ENCODE data around the gene SLC35F3.
"Not testable (repeated sequence)": the region's sequence is repeated elsewhere in the genome, so short reads cannot be mapped to it uniquely, and the experiment has no call there.

Gene SLC35F3

GRCh38 chr1:234300096-234300495 lies 395.6 kb downstream of the SLC35F3 start:
- no peak for DNase-seq

GRCh38 chr1:234301663-234302062 lies 397.2 kb downstream of the SLC35F3 start:
- not testable (repeated sequence) for DNase-seq

GRCh38 chr1:234302354-234302962 lies 398.0 kb downstream of the SLC35F3 start:
- no peak for DNase-seq

- no peak for DNase-seq
Observed at GRCh38 chr1:234303231-234303630, 398.8 kb downstream of the SLC35F3 start.

GRCh38 chr1:234307726-234308125 lies 403.2 kb downstream of the SLC35F3 start:
- no peak for DNase-seq

GRCh38 chr1:234309243-234309597 lies 404.7 kb downstream of the SLC35F3 start:
- no peak for DNase-seq

GRCh38 chr1:234309598-234310459 lies 405.4 kb downstream of the SLC35F3 start:
- DNase-seq = peak; percentile 81

- no peak for DNase-seq
Observed at GRCh38 chr1:234310460-234310817, 406.0 kb downstream of the SLC35F3 start.

GRCh38 chr1:234311414-234311813 lies 406.9 kb downstream of the SLC35F3 start:
- DNase-seq = no peak

GRCh38 chr1:234313171-234313570 lies 408.7 kb downstream of the SLC35F3 start:
- DNase-seq = no peak

- no peak for DNase-seq
Observed at GRCh38 chr1:234315091-234315541, 410.6 kb downstream of the SLC35F3 start.

- no peak for DNase-seq
Observed at GRCh38 chr1:234315588-234315987, 411.1 kb downstream of the SLC35F3 start.

GRCh38 chr1:234316486-234316885 lies 412.0 kb downstream of the SLC35F3 start:
- DNase-seq = no peak

- no peak for DNase-seq
Observed at GRCh38 chr1:234316937-234317336, 412.5 kb downstream of the SLC35F3 start.

- DNase-seq = no peak
Observed at GRCh38 chr1:234320069-234320468, 415.6 kb downstream of the SLC35F3 start.

- no peak for DNase-seq
Observed at GRCh38 chr1:234320549-234320948, 416.1 kb downstream of the SLC35F3 start.

GRCh38 chr1:234321231-234321630 lies 416.8 kb downstream of the SLC35F3 start:
- DNase-seq = no peak

- no peak for DNase-seq
Observed at GRCh38 chr1:234322097-234322496, 417.6 kb downstream of the SLC35F3 start.

GRCh38 chr1:234322979-234323378 lies 418.5 kb downstream of the SLC35F3 start:
- no peak for DNase-seq

- DNase-seq = no peak
Observed at GRCh38 chr1:234324821-234325220, 420.3 kb downstream of the SLC35F3 start.

GRCh38 chr1:234325878-234326496 lies 421.5 kb downstream of the SLC35F3 start:
- no peak for DNase-seq

- DNase-seq = peak; percentile 77
Observed at GRCh38 chr1:234326497-234327366, 422.3 kb downstream of the SLC35F3 start.

GRCh38 chr1:234327577-234328164 lies 423.2 kb downstream of the SLC35F3 start:
- DNase-seq = no peak
